Fibroblast of the aortic adventitia (primary cell): Measurements from ENCODE around the gene SPSB3. TPM values are rescaled to one million over a fixed set of nuclear protein-coding genes. Genes with fewer than 3 reads are reported as not detected.

Experiments used
- DNase-seq: peaks from one replicate; pipeline ENCODE4 v3.0.0-alpha.2; 2010; ENCODE audit warnings: low read depth
- H3K4me3 ChIP-seq: 2 replicates; pipeline ENCODE4 v1.5.1; 2011; ENCODE audit warnings: low read depth, mild to moderate bottlenecking, control low read depth, low read length, moderate library complexity
- CTCF ChIP-seq: IDR thresholded peaks from 2 replicates; pipeline ENCODE4 v1.5.1; 2011; ENCODE audit warnings: mild to moderate bottlenecking, low read length, control low read depth, inconsistent platforms; ENCODE audit not compliant: insufficient read depth
- total RNA-seq: library from RNA; depleted of rRNA; stranded (reverse); fragments of >200 nt; gene quantifications from 2 replicates; pipeline ENCODE4 v1.2.3, GENCODE V29; 2012; ENCODE audit warnings: low replicate concordance

Gene SPSB3
- total RNA-seq, 1 donor: 21.6 TPM

DNA sequence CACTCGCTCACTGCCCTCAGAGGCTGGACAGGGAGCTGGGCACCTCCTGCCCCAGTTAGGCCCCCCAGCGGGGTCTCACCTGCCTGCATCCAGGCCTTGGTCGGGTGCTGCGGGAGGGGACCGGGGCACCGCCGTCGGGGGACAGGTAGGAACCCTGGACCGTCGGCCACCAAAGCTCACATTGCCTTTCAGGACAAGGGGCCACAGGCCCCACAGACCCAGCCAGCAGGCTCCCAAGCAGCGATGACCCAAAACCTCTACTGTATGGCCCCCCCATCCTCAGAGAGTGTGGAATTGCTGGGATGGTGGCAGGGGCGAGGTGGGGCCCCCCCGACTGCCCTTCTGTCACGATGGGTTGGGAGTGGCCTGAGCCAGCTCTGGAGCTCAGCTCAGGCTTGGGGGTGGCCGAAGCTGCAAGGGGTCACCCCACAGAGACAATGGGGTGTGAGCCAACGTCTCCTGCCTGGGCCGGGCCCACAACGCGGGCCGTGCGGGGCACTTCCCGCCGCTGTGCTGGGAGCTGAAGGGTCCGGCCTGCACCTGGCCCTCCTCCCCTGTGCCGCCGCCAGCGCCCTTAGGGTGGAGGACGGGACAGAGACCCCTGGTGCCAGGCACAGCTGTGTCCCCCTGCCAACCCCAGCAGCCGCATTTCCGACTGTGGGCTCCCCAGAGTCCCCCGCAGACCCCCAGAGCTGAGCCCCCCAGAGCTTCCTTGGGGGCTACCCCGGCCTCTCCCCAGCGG, 10.6 kb upstream of the SPSB3 start:
- no peak for TF ChIP-seq CTCF
- no peak overlapping the region for H3K4me3 ChIP-seq
- no peak for DNase-seq

GRCh38 chr16:1791943-1792812, 9.8 kb upstream of the SPSB3 start:
- DNase-seq: no peak
- no peak overlapping the region for H3K4me3 ChIP-seq

DNA sequence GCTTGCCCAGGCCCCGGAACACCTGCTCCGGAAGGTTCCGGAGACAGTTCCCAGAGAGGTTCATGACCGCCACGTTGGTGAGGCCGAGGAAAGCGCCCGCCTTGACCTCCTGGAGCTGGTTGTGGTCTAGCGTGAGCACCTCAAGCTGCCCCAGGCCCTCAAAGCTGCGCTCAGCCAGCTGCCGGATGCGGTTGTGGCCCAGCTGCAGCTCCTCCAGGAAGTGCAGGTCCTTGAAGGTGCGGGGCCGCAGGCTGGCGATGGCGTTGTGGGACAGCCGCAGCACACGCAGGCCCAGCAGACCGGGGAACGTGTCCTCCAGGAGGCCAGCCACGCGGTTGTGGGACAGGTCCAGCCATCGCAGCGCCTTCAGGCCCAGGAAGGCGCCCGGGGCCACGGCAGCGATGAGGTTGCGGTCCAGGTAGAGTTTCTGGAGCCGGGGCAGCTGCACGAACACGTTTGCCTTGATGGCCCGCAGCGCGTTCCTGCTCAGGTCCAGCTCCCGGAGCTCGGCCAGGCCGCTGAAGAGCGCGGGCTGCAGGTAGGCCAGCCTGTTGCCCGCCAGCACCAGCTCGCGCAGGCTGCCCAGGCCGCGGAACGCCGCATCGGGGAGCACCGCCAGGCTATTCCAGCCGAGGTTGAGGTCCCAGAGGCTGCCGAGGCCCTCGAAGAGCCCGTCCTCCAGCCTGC, 9.0 kb upstream of the SPSB3 start:
- no peak for TF ChIP-seq CTCF
- no peak for DNase-seq
- H3K4me3 ChIP-seq: no peak overlapping the region

More at GRCh38 chr16:1791943-1792812, 9.8 kb upstream of the SPSB3 start:
- TF ChIP-seq CTCF: no peak

- DNase-seq: no peak
- no peak for TF ChIP-seq CTCF
- no peak overlapping the region for H3K4me3 ChIP-seq
These were observed 8.4 kb upstream of the SPSB3 start for GRCh38 chr16:1790611-1791255.

DNA sequence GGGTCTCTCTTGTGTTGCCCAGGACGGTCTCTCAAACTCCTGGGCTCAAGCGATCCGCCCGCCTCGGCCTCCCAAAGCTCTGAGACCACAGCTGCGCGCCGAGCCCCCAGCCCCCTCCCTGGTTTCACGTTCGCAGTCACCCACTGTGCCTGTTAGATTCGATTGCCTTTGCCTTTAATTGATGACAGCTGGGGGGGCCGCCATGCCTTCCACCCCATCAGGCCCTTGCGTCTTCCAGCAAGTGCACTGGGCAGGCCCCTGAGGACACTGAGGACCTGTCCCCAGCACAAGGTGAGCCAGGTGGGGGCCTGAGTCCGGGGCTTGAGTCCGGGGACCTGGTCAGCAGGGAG, 7.9 kb upstream of the SPSB3 start:
- no peak for DNase-seq
- no peak for TF ChIP-seq CTCF
- H3K4me3 ChIP-seq: no peak overlapping the region

DNA sequence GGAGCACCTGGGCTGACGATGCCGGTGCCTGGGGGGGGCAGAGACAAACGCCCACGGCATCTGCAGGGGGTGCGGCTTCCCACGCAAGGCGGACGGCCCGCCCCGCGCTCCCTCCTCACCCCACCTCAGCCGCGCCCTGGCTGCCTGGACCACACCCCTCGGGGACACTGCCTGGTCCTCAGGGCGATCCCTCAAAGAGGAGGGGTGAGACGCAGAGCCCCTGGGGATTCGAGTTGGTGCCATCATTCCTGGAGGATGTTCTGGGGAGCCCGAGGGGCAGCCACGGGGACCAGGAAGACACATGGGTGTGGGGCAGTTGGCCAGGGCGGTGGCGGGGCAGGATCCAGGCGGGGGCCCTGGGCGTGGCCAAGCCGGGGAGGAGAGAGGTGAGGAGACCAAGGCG, 7.3 kb upstream of the SPSB3 start:
- no peak for DNase-seq
- no peak overlapping the region for H3K4me3 ChIP-seq
- TF ChIP-seq CTCF: no peak
